H9 (cell line): ENCODE results near the gene PYGB. TPM values are rescaled to one million over a fixed set of nuclear protein-coding genes. Genes with fewer than 3 reads are reported as not detected.

Experiments used
- DNase-seq: peaks from one replicate; pipeline ENCODE4 v3.0.0-alpha.2; 2017
- H2AFZ ChIP-seq: one replicate; pipeline ENCODE4 v1.6.1; 2013; ENCODE audit warnings: mild to moderate bottlenecking, low read length, control low read depth, moderate library complexity
- H2AK5ac ChIP-seq: 2 replicates; pipeline ENCODE4 v1.6.1; 2013; ENCODE audit warnings: low read length, control low read depth, mixed read lengths; ENCODE audit not compliant: insufficient read length
- H2BK120ac ChIP-seq: one replicate; pipeline ENCODE4 v1.6.1; 2013; ENCODE audit warnings: low read depth, mild to moderate bottlenecking, low read length, control low read depth, inconsistent platforms; ENCODE audit not compliant: poor library complexity, severe bottlenecking
- H2BK12ac ChIP-seq: 2 replicates; pipeline ENCODE4 v1.6.1; 2013; ENCODE audit warnings: low read length, control low read depth, mixed read lengths, low read depth; ENCODE audit not compliant: insufficient read length
- H2BK15ac ChIP-seq: 2 replicates; pipeline ENCODE4 v1.6.1; 2013; ENCODE audit warnings: low read depth, low read length, control low read depth
- H2BK20ac ChIP-seq: one replicate; pipeline ENCODE4 v1.6.1; 2013; ENCODE audit warnings: low read depth, mild to moderate bottlenecking, low read length, control low read depth, inconsistent platforms; ENCODE audit not compliant: poor library complexity, severe bottlenecking
- H2BK5ac ChIP-seq: 2 replicates; pipeline ENCODE4 v1.6.1; 2013; ENCODE audit warnings: low read length, control low read depth, mixed read lengths; ENCODE audit not compliant: insufficient read length
- H3K14ac ChIP-seq: 2 replicates; pipeline ENCODE4 v1.6.1; 2013; ENCODE audit warnings: low read length, control low read depth; ENCODE audit not compliant: insufficient read depth
- H3K18ac ChIP-seq: 2 replicates; pipeline ENCODE4 v1.6.1; 2013; ENCODE audit warnings: low read depth, mild to moderate bottlenecking, mixed read lengths, low read length, control low read depth; ENCODE audit not compliant: insufficient read length
- H3K23ac ChIP-seq: 2 replicates; pipeline ENCODE4 v1.6.1; 2013; ENCODE audit warnings: low read length, control low read depth, mixed read lengths, low read depth; ENCODE audit not compliant: insufficient read length
- H3K23me2 ChIP-seq: 2 replicates; pipeline ENCODE4 v1.6.1; 2013; ENCODE audit warnings: low read depth, mild to moderate bottlenecking, mixed read lengths, low read length, control low read depth; ENCODE audit not compliant: insufficient read length, poor library complexity, severe bottlenecking
- H3K27ac ChIP-seq: 2 replicates; pipeline ENCODE4 v1.5.1; 2013; ENCODE audit warnings: low read length, control low read depth, mixed read lengths, low read depth; ENCODE audit not compliant: insufficient read length
- H3K27me3 ChIP-seq: 2 replicates; pipeline ENCODE4 v1.6.1; 2013; ENCODE audit warnings: low read length, control low read depth, inconsistent platforms; ENCODE audit not compliant: insufficient read depth
- H3K4ac ChIP-seq: 2 replicates; pipeline ENCODE4 v1.6.1; 2013; ENCODE audit warnings: low read depth, mild to moderate bottlenecking, control low read depth, inconsistent platforms, low read length, moderate library complexity
- H3K4me1 ChIP-seq: 2 replicates; pipeline ENCODE4 v1.6.1; 2013; ENCODE audit warnings: low read length, control low read depth, inconsistent platforms; ENCODE audit not compliant: insufficient read depth
- H3K4me2 ChIP-seq: 2 replicates; pipeline ENCODE4 v1.6.1; 2013; ENCODE audit warnings: low read length, control low read depth, mixed read lengths; ENCODE audit not compliant: insufficient read length, insufficient read depth
- H3K56ac ChIP-seq: 2 replicates; pipeline ENCODE4 v1.6.1; 2013; ENCODE audit warnings: low read depth, mild to moderate bottlenecking, mixed read lengths, low read length, control low read depth; ENCODE audit not compliant: insufficient read length
- H3K79me1 ChIP-seq: 2 replicates; pipeline ENCODE4 v1.6.1; 2013; ENCODE audit warnings: low read depth, mild to moderate bottlenecking, moderate library complexity, low read length, control low read depth, inconsistent platforms; ENCODE audit not compliant: insufficient read depth, poor library complexity, severe bottlenecking
- H3K79me2 ChIP-seq: 2 replicates; pipeline ENCODE4 v1.6.1; 2013; ENCODE audit warnings: low read length, control low read depth, inconsistent platforms; ENCODE audit not compliant: insufficient read depth
- H3K9ac ChIP-seq: 2 replicates; pipeline ENCODE4 v1.6.1; 2013; ENCODE audit warnings: low read length, control low read depth, mixed read lengths; ENCODE audit not compliant: insufficient read length; ENCODE audit errors: extremely low read depth
- H3K9me3 ChIP-seq: one replicate; pipeline ENCODE4 v1.6.1; 2013; ENCODE audit warnings: low read depth, low read length, inconsistent platforms; ENCODE audit not compliant: control insufficient read depth
- H3T11ph ChIP-seq: one replicate; pipeline ENCODE4 v1.6.1; 2013; ENCODE audit warnings: mild to moderate bottlenecking, low read length, control low read depth, inconsistent platforms
- H4K20me1 ChIP-seq: one replicate; pipeline ENCODE4 v1.6.1; 2013; ENCODE audit not compliant: control insufficient read depth, insufficient read length, insufficient read depth
- H4K5ac ChIP-seq: 2 replicates; pipeline ENCODE4 v1.6.1; 2013; ENCODE audit warnings: low read depth, mild to moderate bottlenecking, mixed read lengths, low read length, control low read depth; ENCODE audit not compliant: insufficient read length
- H4K8ac ChIP-seq: replicated peaks from 2 replicates; pipeline ENCODE4 v1.6.1; 2013; ENCODE audit warnings: low read length, control low read depth, mixed read lengths, low read depth; ENCODE audit not compliant: insufficient read length
- H4K91ac ChIP-seq: 2 replicates; pipeline ENCODE4 v1.6.1; 2013; ENCODE audit warnings: low read depth, mild to moderate bottlenecking, moderate library complexity, mixed read lengths, low read length, control low read depth; ENCODE audit not compliant: insufficient read length
- H3K27ac Mint-ChIP-seq, 3 experiments: 2 replicates in 2 of 3; 3 replicates in 1 of 3; pipeline ENCODE4 v1.8.0; 2020 to 2021; ENCODE audit warnings: mixed read lengths in 3 of 3, mild to moderate bottlenecking in 1 of 3, moderate library complexity in 1 of 3
- H3K27me3 Mint-ChIP-seq: 2 replicates; pipeline ENCODE4 v1.8.0; 2021; ENCODE audit warnings: low read depth, mild to moderate bottlenecking, moderate library complexity, mixed read lengths
- H3K36me3 Mint-ChIP-seq, 3 experiments: 2 replicates in 2 of 3; 3 replicates in 1 of 3; pipeline ENCODE4 v1.8.0; 2020 to 2021; ENCODE audit warnings: low read depth in 3 of 3, mixed read lengths in 3 of 3; ENCODE audit not compliant: insufficient read depth in 1 of 3
- H3K4me1 Mint-ChIP-seq, 2 experiments: 2 replicates each; pipeline ENCODE4 v1.8.0; 2020; ENCODE audit warnings: mixed read lengths in 2 of 2
- H3K4me3 Mint-ChIP-seq, 2 experiments: 2 replicates in 1 of 2; 3 replicates in 1 of 2; pipeline ENCODE4 v1.8.0; 2020 to 2021; ENCODE audit warnings: mild to moderate bottlenecking in 2 of 2, mixed read lengths in 2 of 2, moderate library complexity in 1 of 2
- H3K9me3 Mint-ChIP-seq, 2 experiments: 2 replicates in 1 of 2; 3 replicates in 1 of 2; pipeline ENCODE4 v1.8.0; 2020; ENCODE audit warnings: mild to moderate bottlenecking in 2 of 2, mixed read lengths in 2 of 2, moderate library complexity in 1 of 2
- WGBS: extraction: QIAGEN DNeasy Blood & Tissue Kit; methylation state at CpG from one replicate; pipeline ENCODE4 v1.1.7; 2013; ENCODE audit warnings: missing lambda C conversion rate, low lambda C conversion rate, mixed read lengths; ENCODE audit not compliant: insufficient read length; ENCODE audit errors: extremely low coverage; 5-methylcytosine and 5-hydroxymethylcytosine counted together
- total RNA-seq: library from RNA; stranded (reverse); gene quantifications from 2 replicates; pipeline ENCODE4 v1.2.1, GENCODE V29; 2021
- TF ChIP-seq, protein P1 (sequence below): fragments of 200-600 bp; sonication (generic); conservative IDR thresholded peaks from 3 replicates; pipeline ENCODE4 v1.8.0; 2021; ENCODE audit warnings: antibody characterized with exemption, mild to moderate bottlenecking

The PYGB gene
- total RNA-seq, 1 experiment from 2014 or later, result 46.9 TPM

DNA sequence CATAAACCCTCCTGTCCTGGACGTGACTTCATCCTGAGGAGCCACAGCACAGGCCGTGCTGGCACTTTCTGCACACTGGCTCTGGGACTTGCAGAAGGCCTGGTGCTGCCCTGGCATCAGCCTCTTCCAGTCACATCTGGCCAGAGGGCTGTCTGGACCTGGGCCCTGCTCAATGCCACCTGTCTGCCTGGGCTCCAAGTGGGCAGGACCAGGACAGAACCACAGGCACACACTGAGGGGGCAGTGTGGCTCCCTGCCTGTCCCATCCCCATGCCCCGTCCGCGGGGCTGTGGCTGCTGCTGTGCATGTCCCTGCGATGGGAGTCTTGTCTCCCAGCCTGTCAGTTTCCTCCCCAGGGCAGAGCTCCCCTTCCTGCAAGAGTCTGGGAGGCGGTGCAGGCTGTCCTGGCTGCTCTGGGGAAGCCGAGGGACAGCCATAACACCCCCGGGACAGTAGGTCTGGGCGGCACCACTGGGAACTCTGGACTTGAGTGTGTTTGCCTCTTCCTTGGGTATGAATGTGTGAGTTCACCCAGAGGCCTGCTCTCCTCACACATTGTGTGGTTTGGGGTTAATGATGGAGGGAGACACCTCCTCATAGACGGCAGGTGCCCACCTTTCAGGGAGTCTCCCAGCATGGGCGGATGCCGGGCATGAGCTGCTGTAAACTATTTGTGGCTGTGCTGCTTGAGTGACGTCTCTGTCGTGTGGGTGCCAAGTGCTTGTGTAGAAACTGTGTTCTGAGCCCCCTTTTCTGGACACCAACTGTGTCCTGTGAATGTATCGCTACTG, 22.0 kb upstream of the PYGB start:
- H4K20me1 ChIP-seq, result no peaks in the 10 kb centered on the region
- H3K9me3 ChIP-seq, result no peaks in the 10 kb centered on the region
- H2BK20ac ChIP-seq, result no peak overlapping the region
- no peak for DNase-seq
- H3K56ac ChIP-seq, result no peak overlapping the region
- H4K91ac ChIP-seq, result no peak overlapping the region
- no peak overlapping the region for H2AK5ac ChIP-seq
- Mint-ChIP-seq H3K4me1 (peaks cover 17 to 23% of the 10 kb centered on the region in 2 experiments), H3K27me3 (no peaks in the 10 kb centered on the region), H3K27ac (peak overlapping the region in 1 of 3 experiments; percentile 4; a peak in 2 of 7 replicates), H3K9me3 (no peaks in the 10 kb centered on the region), H3K36me3 (peaks cover 0 to 22% (median 0%) of the 10 kb centered on the region in 3 experiments; a peak in 2 of 7 replicates), H3K4me3 (no peak overlapping the region)
- H3K4ac ChIP-seq, result no peak overlapping the region
- H4K5ac ChIP-seq, result no peak overlapping the region
- H4K8ac ChIP-seq, result no peak overlapping the region
- H3K18ac ChIP-seq, result no peak overlapping the region
- no peak overlapping the region for H3K4me2 ChIP-seq
- TF ChIP-seq, protein P1, sequence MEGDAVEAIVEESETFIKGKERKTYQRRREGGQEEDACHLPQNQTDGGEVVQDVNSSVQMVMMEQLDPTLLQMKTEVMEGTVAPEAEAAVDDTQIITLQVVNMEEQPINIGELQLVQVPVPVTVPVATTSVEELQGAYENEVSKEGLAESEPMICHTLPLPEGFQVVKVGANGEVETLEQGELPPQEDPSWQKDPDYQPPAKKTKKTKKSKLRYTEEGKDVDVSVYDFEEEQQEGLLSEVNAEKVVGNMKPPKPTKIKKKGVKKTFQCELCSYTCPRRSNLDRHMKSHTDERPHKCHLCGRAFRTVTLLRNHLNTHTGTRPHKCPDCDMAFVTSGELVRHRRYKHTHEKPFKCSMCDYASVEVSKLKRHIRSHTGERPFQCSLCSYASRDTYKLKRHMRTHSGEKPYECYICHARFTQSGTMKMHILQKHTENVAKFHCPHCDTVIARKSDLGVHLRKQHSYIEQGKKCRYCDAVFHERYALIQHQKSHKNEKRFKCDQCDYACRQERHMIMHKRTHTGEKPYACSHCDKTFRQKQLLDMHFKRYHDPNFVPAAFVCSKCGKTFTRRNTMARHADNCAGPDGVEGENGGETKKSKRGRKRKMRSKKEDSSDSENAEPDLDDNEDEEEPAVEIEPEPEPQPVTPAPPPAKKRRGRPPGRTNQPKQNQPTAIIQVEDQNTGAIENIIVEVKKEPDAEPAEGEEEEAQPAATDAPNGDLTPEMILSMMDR, result no peak
- no CpG with 5 or more reads among the region's 16 CpGs for WGBS
- H2BK12ac ChIP-seq, result no peak overlapping the region
- H3K79me2 ChIP-seq, result no peaks in the 10 kb centered on the region
- H3K27ac ChIP-seq, result no peak overlapping the region
- H3K23me2 ChIP-seq, result no peaks in the 10 kb centered on the region
- no peak overlapping the region for H2AFZ ChIP-seq
- H3K27me3 ChIP-seq, result no peaks in the 10 kb centered on the region
- H3T11ph ChIP-seq, result no peak overlapping the region
- H3K23ac ChIP-seq, result no peak overlapping the region
- H2BK15ac ChIP-seq, result no peak overlapping the region
- H3K9ac ChIP-seq, result no peak overlapping the region
- no peaks in the 10 kb centered on the region for H3K4me1 ChIP-seq
- H2BK5ac ChIP-seq, result no peak overlapping the region
- no peaks in the 10 kb centered on the region for H3K79me1 ChIP-seq
- no peak overlapping the region for H2BK120ac ChIP-seq
- H3K14ac ChIP-seq, result no peak overlapping the region
